HG03196 (cell line): ENCODE data around the gene UTS2R.
A peak's percentile ranks its signal among the peaks of the same experiment; 100 is the strongest.
"Not testable (repeated sequence)": the region's sequence is repeated elsewhere in the genome, so short reads cannot be mapped to it uniquely, and the experiment has no call there.

ENCODE experiments used
- ATAC-seq: cut with Tn5 transposase; IDR thresholded peaks from one replicate; pipeline ENCODE4 v1.9.1; 2021; ENCODE audit not compliant: unreplicated experiment

Gene UTS2R

GRCh38 chr17:82334204-82334621, 37.4 kb upstream of the UTS2R start:
- no peak for ATAC-seq

- no peak for ATAC-seq
Measured at GRCh38 chr17:82334622-82335394, 36.8 kb upstream of the UTS2R start.

GRCh38 chr17:82338858-82339633, 32.5 kb upstream of the UTS2R start:
- no peak for ATAC-seq

GRCh38 chr17:82339634-82340580, 31.7 kb upstream of the UTS2R start:
- ATAC-seq: no peak

- ATAC-seq: no peak
Measured at GRCh38 chr17:82342361-82343079, 29.0 kb upstream of the UTS2R start.

- ATAC-seq: no peak
Measured at GRCh38 chr17:82343560-82343959, 28.0 kb upstream of the UTS2R start.

GRCh38 chr17:82344175-82344907, 27.2 kb upstream of the UTS2R start:
- no peak for ATAC-seq

GRCh38 chr17:82345151-82345976, 26.2 kb upstream of the UTS2R start:
- no peak for ATAC-seq

GRCh38 chr17:82346342-82347300, 24.9 kb upstream of the UTS2R start:
- ATAC-seq: no peak

- ATAC-seq: not testable (repeated sequence)
Measured at GRCh38 chr17:82347994-82348393, 23.6 kb upstream of the UTS2R start.

GRCh38 chr17:82348434-82348833, 23.1 kb upstream of the UTS2R start:
- no peak for ATAC-seq

- no peak for ATAC-seq
Measured at GRCh38 chr17:82348866-82349265, 22.7 kb upstream of the UTS2R start.

GRCh38 chr17:82349287-82349701, 22.3 kb upstream of the UTS2R start:
- no peak for ATAC-seq

- no peak for ATAC-seq
Measured at GRCh38 chr17:82350182-82351030, 21.2 kb upstream of the UTS2R start.

- ATAC-seq: peak; percentile 58
Measured at GRCh38 chr17:82351254-82351712, 20.3 kb upstream of the UTS2R start.

GRCh38 chr17:82351713-82352488, 19.7 kb upstream of the UTS2R start:
- peak; percentile 55 for ATAC-seq
